Caki2 (cell line): ENCODE measurements around the gene INAVA. TPM values are rescaled to one million over a fixed set of nuclear protein-coding genes. Genes with fewer than 3 reads are reported as not detected.

Source experiments
- DNase-seq: peaks from one replicate; pipeline ENCODE4 v3.0.0-alpha.2; 2015; ENCODE audit warnings: low read depth
- in situ Hi-C: cut with HindIII; loops from 2 replicates; pipeline ENCODE4 v1.10.0; 2016; ENCODE audit warnings: low sequenced_read_pairs, low pct_unique_long_range_greater_than_20kb, mixed read lengths
- total RNA-seq: library from RNA; depleted of rRNA; stranded (reverse); fragments of >200 nt; shearing (Covaris generic); gene quantifications from 2 replicates; pipeline ENCODE4 v1.2.3, GENCODE V29; 2014; ENCODE audit warnings: low replicate concordance; rRNA removed

INAVA gene
- 33.3 and 48.7 TPM in 2 replicates for total RNA-seq

GRCh38 chr1:200894712-200895442 lies at the start of gene INAVA:
Gene INAVA (plus strand): TSS chr1:200894900. CDS start chr1:200898401, 3,501 bp downstream.
- peak; percentile 31 for DNase-seq
- in situ Hi-C loops = no loop called here

- in situ Hi-C loops = no loop called here
- no peak for DNase-seq
These were observed 49.3 kb upstream of the INAVA start for GRCh38 chr1:200845360-200845759.

GRCh38 chr1:200846398-200846797 lies 48.3 kb upstream of the INAVA start:
- no peak for DNase-seq
- in situ Hi-C loops = no loop called here

- in situ Hi-C loops = no loop called here
- DNase-seq = no peak
These were observed 45.3 kb upstream of the INAVA start for GRCh38 chr1:200849430-200849829.

GRCh38 chr1:200850554-200850953 lies 44.1 kb upstream of the INAVA start:
- no peak for DNase-seq
- in situ Hi-C loops = no loop called here

- no peak for DNase-seq
- in situ Hi-C loops = no loop called here
These were observed 37.9 kb upstream of the INAVA start for GRCh38 chr1:200856716-200857357.

- DNase-seq = no peak
These were observed 36.9 kb upstream of the INAVA start for GRCh38 chr1:200857804-200858203.

GRCh38 chr1:200861937-200862647 lies 32.6 kb upstream of the INAVA start:
- in situ Hi-C loops = no loop called here
- DNase-seq = no peak

More at GRCh38 chr1:200857804-200858203, 36.9 kb upstream of the INAVA start:
- in situ Hi-C loops = no loop called here

GRCh38 chr1:200862713-200863415 lies 31.8 kb upstream of the INAVA start:
- in situ Hi-C loops = no loop called here
- no peak for DNase-seq

GRCh38 chr1:200866116-200866515 lies 28.6 kb upstream of the INAVA start:
- in situ Hi-C loops = no loop called here
- DNase-seq = no peak

GRCh38 chr1:200866521-200866920 lies 28.2 kb upstream of the INAVA start:
- in situ Hi-C loops = no loop called here
- DNase-seq = no peak

GRCh38 chr1:200867018-200867811 lies 27.5 kb upstream of the INAVA start:
- in situ Hi-C loops = no loop called here
- no peak for DNase-seq

GRCh38 chr1:200869376-200869752 lies 25.3 kb upstream of the INAVA start:
- no peak for DNase-seq
- in situ Hi-C loops = no loop called here

GRCh38 chr1:200869753-200870391 lies 24.8 kb upstream of the INAVA start:
- in situ Hi-C loops = no loop called here
- DNase-seq = no peak

GRCh38 chr1:200872446-200873115 lies 22.1 kb upstream of the INAVA start, which contains the start of gene GPR25:
Gene GPR25 (plus strand): TSS chr1:200872981. CDS start chr1:200873038, 57 bp downstream.
- no peak for DNase-seq
- in situ Hi-C loops = no loop called here

- DNase-seq = no peak
- in situ Hi-C loops = no loop called here
These were observed 21.5 kb upstream of the INAVA start for GRCh38 chr1:200873116-200873670.
